ENCODE measurements around the gene MRPS12.

DNA sequence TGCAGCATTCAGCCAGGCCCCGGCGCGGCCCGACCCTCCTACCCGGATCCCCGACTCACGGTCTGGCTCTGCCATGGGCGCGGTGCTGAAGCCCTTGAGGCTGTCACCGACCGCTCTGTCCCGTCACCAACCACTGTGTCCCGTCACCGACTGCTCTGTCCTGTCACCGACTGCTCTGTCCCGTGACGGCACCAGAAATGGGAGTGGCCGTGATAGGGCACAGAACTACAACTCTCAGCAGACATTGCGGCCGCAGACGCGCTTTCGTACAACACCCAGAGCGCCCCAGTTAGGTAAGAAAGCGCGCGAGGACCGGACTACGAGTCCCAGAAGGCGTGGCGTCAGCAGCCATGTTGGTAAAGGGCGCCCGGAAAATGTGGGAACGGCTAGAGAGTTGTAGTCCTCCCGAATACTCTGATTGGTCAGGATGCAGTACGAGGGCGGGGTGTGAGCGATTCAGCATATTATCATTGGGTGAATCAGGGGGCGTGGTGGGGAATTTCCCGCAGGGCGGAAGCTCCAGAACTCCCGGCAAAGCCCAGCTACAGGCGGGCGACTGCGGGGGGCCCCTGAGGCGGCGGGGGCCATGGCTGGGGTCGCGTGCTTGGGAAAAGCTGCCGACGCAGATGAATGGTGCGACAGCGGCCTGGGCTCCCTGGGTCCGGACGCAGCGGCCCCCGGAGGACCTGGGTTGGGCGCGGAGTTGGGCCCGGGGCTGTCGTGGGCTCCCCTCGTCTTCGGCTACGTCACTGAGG is 31.1 kb upstream of the MRPS12 start, which contains the start of the genes NFKBIB and SIRT2:
- TF ChIP-seq, protein P1, sequence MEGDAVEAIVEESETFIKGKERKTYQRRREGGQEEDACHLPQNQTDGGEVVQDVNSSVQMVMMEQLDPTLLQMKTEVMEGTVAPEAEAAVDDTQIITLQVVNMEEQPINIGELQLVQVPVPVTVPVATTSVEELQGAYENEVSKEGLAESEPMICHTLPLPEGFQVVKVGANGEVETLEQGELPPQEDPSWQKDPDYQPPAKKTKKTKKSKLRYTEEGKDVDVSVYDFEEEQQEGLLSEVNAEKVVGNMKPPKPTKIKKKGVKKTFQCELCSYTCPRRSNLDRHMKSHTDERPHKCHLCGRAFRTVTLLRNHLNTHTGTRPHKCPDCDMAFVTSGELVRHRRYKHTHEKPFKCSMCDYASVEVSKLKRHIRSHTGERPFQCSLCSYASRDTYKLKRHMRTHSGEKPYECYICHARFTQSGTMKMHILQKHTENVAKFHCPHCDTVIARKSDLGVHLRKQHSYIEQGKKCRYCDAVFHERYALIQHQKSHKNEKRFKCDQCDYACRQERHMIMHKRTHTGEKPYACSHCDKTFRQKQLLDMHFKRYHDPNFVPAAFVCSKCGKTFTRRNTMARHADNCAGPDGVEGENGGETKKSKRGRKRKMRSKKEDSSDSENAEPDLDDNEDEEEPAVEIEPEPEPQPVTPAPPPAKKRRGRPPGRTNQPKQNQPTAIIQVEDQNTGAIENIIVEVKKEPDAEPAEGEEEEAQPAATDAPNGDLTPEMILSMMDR (IDR thresholded peaks at IDR 0.05), result no peak
- 0 out of 2 replicates have a peak, but pooled peaks have one; percentile 26 for TF ChIP-seq MAZ (IDR thresholded peaks at IDR 0.05; ENCODE audit: borderline replicate concordance, low read depth, low read length)
- no peak for TF ChIP-seq EP300 (IDR thresholded peaks at IDR 0.05)
- peak; percentile 63 for TF ChIP-seq POLR2A (IDR thresholded peaks at IDR 0.05; ENCODE audit: low read length)
- TF ChIP-seq CHD4 (IDR thresholded peaks at IDR 0.05; ENCODE audit: borderline replicate concordance), result no peak; the same call in 1 of the 2 replicates
- TF ChIP-seq, protein P2, sequence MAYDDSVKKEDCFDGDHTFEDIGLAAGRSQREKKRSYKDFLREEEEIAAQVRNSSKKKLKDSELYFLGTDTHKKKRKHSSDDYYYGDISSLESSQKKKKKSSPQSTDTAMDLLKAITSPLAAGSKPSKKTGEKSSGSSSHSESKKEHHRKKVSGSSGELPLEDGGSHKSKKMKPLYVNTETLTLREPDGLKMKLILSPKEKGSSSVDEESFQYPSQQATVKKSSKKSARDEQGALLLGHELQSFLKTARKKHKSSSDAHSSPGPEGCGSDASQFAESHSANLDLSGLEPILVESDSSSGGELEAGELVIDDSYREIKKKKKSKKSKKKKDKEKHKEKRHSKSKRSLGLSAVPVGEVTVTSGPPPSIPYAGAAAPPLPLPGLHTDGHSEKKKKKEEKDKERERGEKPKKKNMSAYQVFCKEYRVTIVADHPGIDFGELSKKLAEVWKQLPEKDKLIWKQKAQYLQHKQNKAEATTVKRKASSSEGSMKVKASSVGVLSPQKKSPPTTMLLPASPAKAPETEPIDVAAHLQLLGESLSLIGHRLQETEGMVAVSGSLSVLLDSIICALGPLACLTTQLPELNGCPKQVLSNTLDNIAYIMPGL (CRISPR knock-in tag; IDR thresholded peaks at IDR 0.05; ENCODE audit: borderline replicate concordance), result peak; percentile 26; the same call in 1 of the 2 replicates
- TF ChIP-seq KDM5A (IDR thresholded peaks at IDR 0.05), result no peak
- TF ChIP-seq CEBPB (IDR thresholded peaks at IDR 0.05), result peak; percentile 43 to 70; a peak in 2 of 4 replicates
- TF ChIP-seq, protein P3, sequence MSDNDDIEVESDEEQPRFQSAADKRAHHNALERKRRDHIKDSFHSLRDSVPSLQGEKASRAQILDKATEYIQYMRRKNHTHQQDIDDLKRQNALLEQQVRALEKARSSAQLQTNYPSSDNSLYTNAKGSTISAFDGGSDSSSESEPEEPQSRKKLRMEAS (IDR thresholded peaks at IDR 0.05), result peak; percentile 71
- TF ChIP-seq, protein P4, sequence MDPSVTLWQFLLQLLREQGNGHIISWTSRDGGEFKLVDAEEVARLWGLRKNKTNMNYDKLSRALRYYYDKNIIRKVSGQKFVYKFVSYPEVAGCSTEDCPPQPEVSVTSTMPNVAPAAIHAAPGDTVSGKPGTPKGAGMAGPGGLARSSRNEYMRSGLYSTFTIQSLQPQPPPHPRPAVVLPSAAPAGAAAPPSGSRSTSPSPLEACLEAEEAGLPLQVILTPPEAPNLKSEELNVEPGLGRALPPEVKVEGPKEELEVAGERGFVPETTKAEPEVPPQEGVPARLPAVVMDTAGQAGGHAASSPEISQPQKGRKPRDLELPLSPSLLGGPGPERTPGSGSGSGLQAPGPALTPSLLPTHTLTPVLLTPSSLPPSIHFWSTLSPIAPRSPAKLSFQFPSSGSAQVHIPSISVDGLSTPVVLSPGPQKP (IDR thresholded peaks at IDR 0.05; ENCODE audit: low read depth, low read length), result no peak
